Breast epithelium (tissue), 4 donors: ENCODE results near the gene LCN2. TPM values are rescaled to one million over a fixed set of nuclear protein-coding genes. Genes with fewer than 3 reads are reported as not detected.

Source experiments
- DNase-seq, 2 donors: peaks; one replicate each; pipeline ENCODE4 v3.0.0-alpha.2; 2019; ENCODE audit warnings: low spot score in 2 of 2
- H3K27ac ChIP-seq, 2 donors: fragments of 200-600 bp; sonication (generic) in 1 of 2; one replicate each; pipeline ENCODE4 v1.5.1; 2016 to 2019; ENCODE audit warnings: mild to moderate bottlenecking in 1 of 2
- H3K27me3 ChIP-seq, 2 donors: fragments of 200-600 bp; sonication (generic) in 1 of 2; one replicate each; pipeline versions ENCODE4 v1.5.1 to v1.6.0; 2017 to 2019; ENCODE audit warnings: control low read depth in 1 of 2, mild to moderate bottlenecking in 1 of 2
- H3K36me3 ChIP-seq: fragments of 200-600 bp; one replicate; pipeline ENCODE4 v1.5.1; 2019
- H3K4me1 ChIP-seq, 2 donors: fragments of 200-600 bp; sonication (generic); one replicate each; pipeline ENCODE4 v1.5.1; 2016 to 2019; ENCODE audit warnings: control low read depth in 1 of 2
- H3K4me3 ChIP-seq, 3 donors: fragments of 200-600 bp; sonication (generic); 1 replicate in 2 of 3; 2 replicates in 1 of 3; pipeline ENCODE4 v1.5.1; 2016 to 2019; ENCODE audit warnings: mild to moderate bottlenecking in 3 of 3, moderate library complexity in 2 of 3
- H3K9me3 ChIP-seq, 2 donors: fragments of 200-600 bp; sonication (generic) in 1 of 2; one replicate each; pipeline ENCODE4 v1.5.1; 2016 to 2019; ENCODE audit warnings: control low read depth in 1 of 2
- POLR2A ChIP-seq: fragments of 450-650 bp; IDR thresholded peaks from one replicate; pipeline ENCODE4 v1.6.1; 2016; ENCODE audit warnings: antibody characterized with exemption, mild to moderate bottlenecking, moderate library complexity
- POLR2AphosphoS5 ChIP-seq, 3 donors: sonication (generic); formaldehyde crosslinking; IDR thresholded peaks; one replicate each; pipeline ENCODE4 v1.6.1; 2017; ENCODE audit warnings: antibody characterized with exemption in 3 of 3
- intact Hi-C: fragments of 100-400 bp; cut with DNase I; formaldehyde crosslinking; loops from one replicate; pipeline ENCODE4 v1.15.1; 2023; ENCODE audit warnings: low total_unique reads
- total RNA-seq, 3 donors: library from RNA; depleted of rRNA; stranded (reverse); fragments of >200 nt; gene quantifications; one replicate each; pipeline ENCODE4 v1.1.0, GENCODE V29; 2016
- TF ChIP-seq, protein P1 (sequence below), 3 donors: fragments of 450-650 bp; IDR thresholded peaks; one replicate each; pipeline ENCODE4 v1.5.1; 2016 to 2017; ENCODE audit warnings: antibody characterized with exemption in 3 of 3, mild to moderate bottlenecking in 3 of 3, moderate library complexity in 3 of 3

Gene LCN2
- total RNA-seq, 3 donors from 2014 or later, result 38.5 to 42.3 TPM; not detected in 1

GRCh38 chr9:128146591-128147120, 2.6 kb upstream of the LCN2 start:
- TF ChIP-seq POLR2A, result no peak
- TF ChIP-seq, protein P1, sequence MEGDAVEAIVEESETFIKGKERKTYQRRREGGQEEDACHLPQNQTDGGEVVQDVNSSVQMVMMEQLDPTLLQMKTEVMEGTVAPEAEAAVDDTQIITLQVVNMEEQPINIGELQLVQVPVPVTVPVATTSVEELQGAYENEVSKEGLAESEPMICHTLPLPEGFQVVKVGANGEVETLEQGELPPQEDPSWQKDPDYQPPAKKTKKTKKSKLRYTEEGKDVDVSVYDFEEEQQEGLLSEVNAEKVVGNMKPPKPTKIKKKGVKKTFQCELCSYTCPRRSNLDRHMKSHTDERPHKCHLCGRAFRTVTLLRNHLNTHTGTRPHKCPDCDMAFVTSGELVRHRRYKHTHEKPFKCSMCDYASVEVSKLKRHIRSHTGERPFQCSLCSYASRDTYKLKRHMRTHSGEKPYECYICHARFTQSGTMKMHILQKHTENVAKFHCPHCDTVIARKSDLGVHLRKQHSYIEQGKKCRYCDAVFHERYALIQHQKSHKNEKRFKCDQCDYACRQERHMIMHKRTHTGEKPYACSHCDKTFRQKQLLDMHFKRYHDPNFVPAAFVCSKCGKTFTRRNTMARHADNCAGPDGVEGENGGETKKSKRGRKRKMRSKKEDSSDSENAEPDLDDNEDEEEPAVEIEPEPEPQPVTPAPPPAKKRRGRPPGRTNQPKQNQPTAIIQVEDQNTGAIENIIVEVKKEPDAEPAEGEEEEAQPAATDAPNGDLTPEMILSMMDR (IDR thresholded peaks at IDR 0.05), result no peak
- no peak for TF ChIP-seq POLR2AphosphoS5 (IDR thresholded peaks at IDR 0.05)
- Histone ChIP-seq H3K27ac (no peak overlapping the region), H3K4me1 (peaks cover 9 to 20% of the 10 kb centered on the region in 2 donors), H3K27me3 (no peaks in the 10 kb centered on the region), H3K4me3 (no peak overlapping the region), H3K36me3 (no peaks in the 10 kb centered on the region), H3K9me3 (no peaks in the 10 kb centered on the region)
- intact Hi-C loops, result no loop called here
- DNase-seq, result no peak

DNA sequence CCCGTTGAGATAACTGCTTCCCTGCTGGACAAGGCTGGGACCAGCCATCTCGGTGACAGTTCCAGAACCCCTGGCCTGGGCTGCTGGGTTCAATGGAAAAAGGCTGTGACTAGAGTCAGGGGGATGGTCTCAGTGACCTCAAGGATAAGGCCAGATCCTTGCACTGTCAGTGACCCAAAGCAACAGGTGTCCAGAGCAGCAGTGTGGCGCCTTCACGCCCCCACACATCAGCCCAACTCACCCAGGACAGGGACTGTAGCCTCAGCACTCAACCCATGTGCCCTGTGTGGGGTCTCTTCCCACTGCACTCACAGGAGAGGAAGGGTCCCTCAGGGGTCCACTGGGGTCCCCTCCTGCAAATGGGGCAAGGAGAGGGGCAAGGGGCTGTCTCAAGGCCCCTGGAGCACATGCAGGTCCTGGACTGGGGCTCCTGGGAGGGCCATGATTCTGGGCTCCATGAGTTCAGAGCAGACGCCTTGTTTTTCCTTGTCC, 698 bp upstream of the LCN2 start:
- H3K9me3 ChIP-seq, result no peaks in the 10 kb centered on the region
- no peak for TF ChIP-seq POLR2A
- DNase-seq, result no peak
- H3K27me3 ChIP-seq, result no peaks in the 10 kb centered on the region
- intact Hi-C loops, result no loop called here
- H3K4me1 ChIP-seq, result peaks cover 9 to 20% of the 10 kb centered on the region in 2 donors
- H3K27ac ChIP-seq, result peak overlapping the region; percentile 93 to 94
- no peaks in the 10 kb centered on the region for H3K36me3 ChIP-seq
- H3K4me3 ChIP-seq, result peak overlapping the region in 1 of 3 donors; percentile 19

DNA sequence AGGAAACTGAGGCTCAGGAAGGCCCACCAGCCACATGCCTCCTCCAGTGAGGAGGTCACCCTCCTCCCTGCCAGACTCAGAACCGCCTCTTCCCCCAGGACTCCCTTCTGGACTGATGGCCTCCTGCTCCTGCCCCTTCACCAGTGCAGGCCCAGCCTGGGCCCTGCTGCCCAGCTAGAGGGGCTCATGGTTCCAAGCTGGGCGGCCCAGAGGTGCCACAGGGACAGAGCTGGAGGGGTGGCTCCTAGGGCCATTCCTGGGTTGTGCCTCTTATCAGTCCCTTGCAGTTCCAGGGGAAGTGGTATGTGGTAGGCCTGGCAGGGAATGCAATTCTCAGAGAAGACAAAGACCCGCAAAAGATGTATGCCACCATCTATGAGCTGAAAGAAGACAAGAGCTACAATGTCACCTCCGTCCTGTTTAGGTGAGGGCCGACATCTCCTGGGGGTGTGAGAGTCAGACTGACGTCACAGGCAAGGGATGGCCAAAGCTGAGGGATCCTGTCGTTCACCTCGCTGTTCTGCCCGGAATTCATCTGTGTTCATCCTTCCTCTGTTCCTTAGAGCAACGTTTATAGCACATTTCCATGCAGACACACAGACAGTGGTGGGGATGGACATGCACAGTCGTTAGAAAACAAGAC, 819 bp downstream of the LCN2 start:
- Histone ChIP-seq H3K4me1 (peaks cover 9 to 20% of the 10 kb centered on the region in 2 donors), H3K9me3 (no peaks in the 10 kb centered on the region), H3K36me3 (no peaks in the 10 kb centered on the region), H3K27ac (peak overlapping the region; percentile 93 to 94), H3K27me3 (no peaks in the 10 kb centered on the region), H3K4me3 (no peak overlapping the region)
- no peak for TF ChIP-seq POLR2AphosphoS5 (IDR thresholded peaks at IDR 0.05)
- TF ChIP-seq, protein P1 (IDR thresholded peaks at IDR 0.05), result no peak
- TF ChIP-seq POLR2A, result no peak
- DNase-seq, result no peak
- intact Hi-C loops, result no loop called here

- DNase-seq, result no peak
- H3K27me3 ChIP-seq, result no peaks in the 10 kb centered on the region
- no peaks in the 10 kb centered on the region for H3K9me3 ChIP-seq
- H3K27ac ChIP-seq, result peak overlapping the region; percentile 93 to 94
- no peak overlapping the region for H3K4me3 ChIP-seq
- TF ChIP-seq POLR2A (no peak), POLR2AphosphoS5 (IDR thresholded peaks at IDR 0.05) (no peak)
- TF ChIP-seq, protein P1 (IDR thresholded peaks at IDR 0.05), result no peak
- intact Hi-C loops, result no loop called here
- no peaks in the 10 kb centered on the region for H3K36me3 ChIP-seq
- peaks cover 9 to 20% of the 10 kb centered on the region in 2 donors for H3K4me1 ChIP-seq
These were observed 1.5 kb downstream of the LCN2 start for GRCh38 chr9:128150594-128151308.

DNA sequence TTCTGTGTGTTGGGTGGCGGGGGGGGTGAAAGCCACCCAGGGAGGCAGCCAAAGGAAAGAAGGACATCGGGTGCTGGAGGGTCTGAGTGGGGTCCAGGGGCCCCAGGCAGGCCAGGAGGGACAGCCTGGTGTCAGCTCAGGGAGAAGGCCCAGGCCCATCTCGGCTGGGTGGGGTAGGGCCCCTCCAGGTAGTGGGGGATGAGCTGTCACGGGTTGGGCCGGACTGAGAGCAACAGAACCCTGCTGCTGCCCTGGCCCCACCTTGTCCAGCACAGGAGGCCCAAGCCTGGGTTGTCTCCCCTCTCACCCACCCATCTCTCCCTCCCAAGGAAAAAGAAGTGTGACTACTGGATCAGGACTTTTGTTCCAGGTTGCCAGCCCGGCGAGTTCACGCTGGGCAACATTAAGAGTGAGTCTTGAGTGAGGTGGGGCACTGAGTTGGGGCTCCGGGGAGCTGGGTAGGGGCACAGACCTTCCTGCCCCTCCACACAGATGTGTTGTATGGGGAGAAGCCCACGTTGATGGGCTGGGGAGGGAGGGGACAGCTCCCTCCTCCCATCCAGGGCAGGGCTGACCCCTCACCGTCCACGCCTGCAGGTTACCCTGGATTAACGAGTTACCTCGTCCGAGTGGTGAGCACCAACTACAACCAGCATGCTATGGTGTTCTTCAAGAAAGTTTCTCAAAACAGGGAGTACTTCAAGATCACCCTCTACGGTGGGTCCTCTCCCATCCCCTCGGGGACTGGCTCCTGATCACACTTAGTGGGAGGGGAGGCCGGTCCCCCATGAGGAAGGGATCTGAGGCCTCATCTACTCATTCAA, 2.3 kb downstream of the LCN2 start:
- H3K4me1 ChIP-seq, result peaks cover 9 to 20% of the 10 kb centered on the region in 2 donors
- H3K27ac ChIP-seq, result no peak overlapping the region
- H3K4me3 ChIP-seq, result no peak overlapping the region
- intact Hi-C loops, result no loop called here
- no peaks in the 10 kb centered on the region for H3K9me3 ChIP-seq
- DNase-seq, result no peak
- H3K27me3 ChIP-seq, result no peaks in the 10 kb centered on the region
- no peaks in the 10 kb centered on the region for H3K36me3 ChIP-seq
- TF ChIP-seq POLR2A, result no peak
